KBM-7 (cell line): Measurements from ENCODE around the gene DIS3L2.
A peak's percentile ranks its signal among the peaks of the same experiment; 100 is the strongest.

ENCODE experiments used
- DNase-seq: peaks from one replicate; pipeline ENCODE4 v3.0.0-alpha.2; 2015
- in situ Hi-C: fragments of 300-500 bp; cut with MboI; formaldehyde crosslinking; loops from 2 replicates; pipeline ENCODE4 v1.14.3; 2020; ENCODE audit warnings: low sequenced_read_pairs, low pct_unique_long_range_greater_than_20kb, mixed read lengths

DIS3L2 gene, protein sequence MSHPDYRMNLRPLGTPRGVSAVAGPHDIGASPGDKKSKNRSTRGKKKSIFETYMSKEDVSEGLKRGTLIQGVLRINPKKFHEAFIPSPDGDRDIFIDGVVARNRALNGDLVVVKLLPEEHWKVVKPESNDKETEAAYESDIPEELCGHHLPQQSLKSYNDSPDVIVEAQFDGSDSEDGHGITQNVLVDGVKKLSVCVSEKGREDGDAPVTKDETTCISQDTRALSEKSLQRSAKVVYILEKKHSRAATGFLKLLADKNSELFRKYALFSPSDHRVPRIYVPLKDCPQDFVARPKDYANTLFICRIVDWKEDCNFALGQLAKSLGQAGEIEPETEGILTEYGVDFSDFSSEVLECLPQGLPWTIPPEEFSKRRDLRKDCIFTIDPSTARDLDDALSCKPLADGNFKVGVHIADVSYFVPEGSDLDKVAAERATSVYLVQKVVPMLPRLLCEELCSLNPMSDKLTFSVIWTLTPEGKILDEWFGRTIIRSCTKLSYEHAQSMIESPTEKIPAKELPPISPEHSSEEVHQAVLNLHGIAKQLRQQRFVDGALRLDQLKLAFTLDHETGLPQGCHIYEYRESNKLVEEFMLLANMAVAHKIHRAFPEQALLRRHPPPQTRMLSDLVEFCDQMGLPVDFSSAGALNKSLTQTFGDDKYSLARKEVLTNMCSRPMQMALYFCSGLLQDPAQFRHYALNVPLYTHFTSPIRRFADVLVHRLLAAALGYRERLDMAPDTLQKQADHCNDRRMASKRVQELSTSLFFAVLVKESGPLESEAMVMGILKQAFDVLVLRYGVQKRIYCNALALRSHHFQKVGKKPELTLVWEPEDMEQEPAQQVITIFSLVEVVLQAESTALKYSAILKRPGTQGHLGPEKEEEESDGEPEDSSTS

GRCh38 chr2:231961349-231962166 lies at the start of gene DIS3L2:
Gene DIS3L2, plus strand, starts transcription at chr2:231961713. Its CDS starts 53,215 bp downstream, at chr2:232014928.
- in situ Hi-C loops = no loop called here

GRCh38 chr2:231914077-231914690 lies 47.3 kb upstream of the DIS3L2 start:
- in situ Hi-C loops = loop anchor here (25.0 kb wide), 1 partner anchor 223 kb away; no protein-coding TSS in a partner anchor
- no peak for DNase-seq

More at GRCh38 chr2:231961349-231962166, at the start of gene DIS3L2:
- DNase-seq = peak; percentile 86

DNA sequence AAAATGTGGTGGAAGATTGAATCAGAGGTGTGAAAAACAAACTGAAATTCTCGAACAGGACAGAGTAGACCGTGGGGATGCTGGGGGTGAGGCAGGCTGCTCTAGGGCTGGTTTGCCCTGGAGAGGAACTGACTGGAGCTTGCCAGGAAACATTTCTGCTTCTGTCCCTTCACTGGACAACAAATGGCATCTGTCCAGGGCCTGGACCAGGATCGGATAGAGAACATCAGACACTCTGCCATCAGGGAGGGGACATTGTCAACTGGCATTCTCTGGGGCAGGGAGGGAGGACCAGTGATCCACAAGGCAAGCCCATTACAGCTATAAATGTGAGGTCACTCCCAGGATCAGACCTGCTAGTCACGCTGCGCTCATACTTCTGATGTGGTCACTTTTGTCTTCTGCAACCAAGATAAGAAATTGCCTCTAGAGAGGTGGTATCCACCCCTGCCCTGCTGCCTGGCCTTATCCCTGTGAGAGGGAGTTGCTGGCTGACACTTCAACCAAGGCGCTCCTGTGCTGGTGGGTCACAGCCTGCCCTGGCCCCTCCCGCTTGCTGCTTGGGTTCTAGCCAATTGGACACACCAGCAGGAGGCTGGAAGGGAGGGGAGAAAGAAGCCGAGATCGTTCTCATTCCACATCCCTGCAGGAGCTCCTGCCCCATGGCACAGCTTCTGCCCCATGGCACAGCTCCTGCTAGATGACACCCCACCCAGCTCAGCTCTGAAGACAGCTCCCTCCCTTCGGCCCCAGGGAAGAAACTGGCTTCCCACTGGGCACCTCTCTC lies 44.0 kb upstream of the DIS3L2 start:
- no peak for DNase-seq
- in situ Hi-C loops = loop anchor here (25.0 kb wide), 1 partner anchor 220 kb away; no protein-coding TSS in a partner anchor

DNA sequence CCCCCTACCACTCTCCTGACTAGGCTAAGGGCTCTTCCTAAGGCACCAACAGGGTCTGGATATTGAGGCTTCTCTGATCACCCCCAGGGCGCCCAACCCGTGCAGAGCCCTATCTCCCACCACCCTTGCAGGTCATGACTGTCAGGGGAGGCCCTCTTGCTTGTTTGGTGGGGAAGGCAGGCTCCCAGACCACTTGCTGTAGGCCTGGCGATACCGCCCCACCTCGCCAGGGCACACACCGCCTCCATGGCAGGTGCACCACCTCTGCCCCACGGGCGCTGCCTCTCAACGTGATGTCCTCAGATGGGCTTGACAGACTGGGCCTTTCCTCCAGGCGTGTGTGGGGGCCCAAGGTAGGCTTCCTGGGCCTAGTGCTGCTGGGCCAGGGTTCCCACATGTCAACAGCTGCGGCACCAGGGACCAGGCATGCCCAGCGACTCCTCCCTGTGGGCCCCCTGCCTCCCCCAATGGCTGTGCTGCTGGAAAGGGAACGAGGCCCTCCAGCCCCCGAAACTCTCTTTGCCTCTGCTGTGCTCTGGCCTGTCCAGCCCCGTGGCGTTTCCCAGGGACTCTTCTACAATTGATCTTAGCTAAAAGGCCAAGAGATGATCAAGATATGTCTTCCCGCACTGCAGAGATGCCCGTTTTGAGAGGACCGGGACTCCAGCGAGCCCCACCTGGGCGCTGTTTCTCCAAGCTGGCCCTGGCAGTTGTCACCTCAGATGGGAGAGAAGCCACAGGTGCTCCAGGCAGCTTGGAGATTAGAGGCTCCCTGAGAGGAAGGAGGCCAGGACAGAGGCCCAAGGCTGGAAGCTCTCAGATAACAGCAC lies 42.8 kb upstream of the DIS3L2 start:
- in situ Hi-C loops = loop anchor here (25.0 kb wide), 1 partner anchor 219 kb away; no protein-coding TSS in a partner anchor
- no peak for DNase-seq

DNA sequence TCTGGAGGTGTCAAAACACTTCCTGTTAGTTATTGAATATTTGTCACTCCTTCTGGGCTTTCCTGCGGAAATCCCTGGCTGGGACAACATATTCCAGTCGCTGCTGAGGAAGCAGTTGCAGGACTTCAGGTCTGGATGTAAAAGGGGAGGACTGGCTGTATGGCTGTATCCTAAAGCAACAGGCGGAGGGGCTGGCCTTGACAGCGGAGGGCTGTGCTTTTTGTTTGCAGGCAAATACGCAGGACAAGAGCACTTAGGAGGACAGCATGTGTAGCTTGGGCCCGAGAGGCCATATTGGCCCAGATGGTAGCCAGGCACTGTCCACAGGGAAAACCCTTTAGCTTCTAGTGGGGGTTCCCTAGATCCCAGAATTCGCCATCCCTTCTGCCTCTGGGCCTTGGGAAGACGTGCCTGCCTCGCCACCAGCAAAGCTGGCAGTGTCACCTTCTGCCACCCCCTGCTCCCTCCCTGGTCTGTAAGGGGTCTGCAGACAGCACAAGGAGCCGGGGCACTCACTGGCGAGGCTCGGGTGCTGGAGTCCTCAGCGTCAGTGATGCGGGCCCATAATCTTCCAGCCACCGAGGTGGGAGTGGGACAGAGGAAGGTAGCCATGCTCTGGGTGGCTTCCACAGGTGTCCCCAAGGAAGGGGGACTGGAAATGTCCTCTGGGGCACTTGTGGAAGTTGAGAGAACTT lies 42.0 kb upstream of the DIS3L2 start:
- in situ Hi-C loops = loop anchor here (25.0 kb wide), 1 partner anchor 218 kb away; no protein-coding TSS in a partner anchor
- no peak for DNase-seq

GRCh38 chr2:231920366-231920765 lies 41.1 kb upstream of the DIS3L2 start:
- in situ Hi-C loops = loop anchor here (25.0 kb wide), 1 partner anchor 217 kb away; no protein-coding TSS in a partner anchor
- DNase-seq = no peak

GRCh38 chr2:231920795-231921194 lies 40.7 kb upstream of the DIS3L2 start:
- no peak for DNase-seq
- in situ Hi-C loops = loop anchor here (25.0 kb wide), 1 partner anchor 217 kb away; no protein-coding TSS in a partner anchor

GRCh38 chr2:231922311-231923009 lies 39.1 kb upstream of the DIS3L2 start:
- in situ Hi-C loops = loop anchor here (25.0 kb wide), 1 partner anchor 215 kb away; no protein-coding TSS in a partner anchor
- no peak for DNase-seq

DNA sequence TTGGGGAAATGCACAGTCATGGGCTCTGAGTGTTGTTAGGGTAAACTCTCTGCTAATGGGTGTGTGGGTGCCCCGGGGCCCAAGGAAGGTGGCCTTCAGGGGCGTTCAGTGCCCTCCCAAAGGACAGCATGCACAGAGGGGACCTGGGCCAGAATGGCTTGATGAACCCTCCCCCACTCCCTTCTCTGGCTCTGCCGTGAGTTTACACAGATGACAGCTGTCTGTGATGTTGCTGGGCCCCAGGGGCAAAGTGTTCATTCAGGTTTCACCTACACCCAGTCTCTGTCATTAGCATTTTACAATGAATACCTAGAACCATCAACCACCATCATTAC lies 38.5 kb upstream of the DIS3L2 start:
- no peak for DNase-seq
- in situ Hi-C loops = loop anchor here (25.0 kb wide), 1 partner anchor 214 kb away; no protein-coding TSS in a partner anchor

DNA sequence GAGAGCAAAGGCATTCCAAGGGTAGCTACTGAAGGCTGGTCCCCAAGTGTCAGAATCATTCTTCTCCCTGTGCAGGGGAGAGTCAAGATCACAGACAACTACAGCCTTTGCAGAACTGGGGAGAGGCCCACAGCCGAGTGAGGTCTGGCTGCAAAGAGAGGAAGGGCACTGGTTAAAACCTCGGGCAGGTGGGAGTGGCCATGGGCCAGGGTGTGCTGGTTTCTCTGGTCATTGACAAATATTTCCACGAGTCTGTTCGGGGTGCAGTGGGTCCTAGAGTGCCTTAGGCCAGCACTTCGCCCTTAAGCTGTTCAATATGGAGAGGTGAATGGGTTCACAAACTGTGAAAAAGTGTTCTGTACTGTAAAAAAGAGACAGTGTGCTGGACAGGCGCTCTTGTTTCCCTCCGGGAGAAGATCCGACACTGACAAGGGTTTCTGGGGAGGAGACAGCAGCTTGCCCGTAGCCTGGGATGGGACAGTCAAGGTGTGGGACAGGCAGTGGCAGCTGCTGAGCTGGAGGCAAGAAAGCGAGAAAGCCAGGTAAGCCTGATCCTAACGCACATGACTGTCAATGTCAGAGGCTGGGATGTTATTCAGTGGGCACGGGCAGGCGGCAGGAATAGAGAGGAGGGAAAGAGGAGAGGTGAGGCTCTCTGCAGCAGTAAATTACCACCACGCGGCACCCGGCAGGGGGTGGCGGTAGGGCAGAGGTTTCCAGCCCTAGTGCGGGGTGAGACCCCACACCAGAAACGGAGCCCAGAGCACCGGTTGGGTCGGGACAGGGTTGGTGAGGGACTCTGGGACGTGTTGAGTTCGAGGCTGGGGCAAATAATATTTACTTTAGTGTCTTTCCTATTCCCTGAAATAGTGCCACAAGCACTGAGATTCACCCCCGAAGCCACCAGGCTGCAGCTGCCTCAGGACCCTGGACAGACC lies 37.3 kb upstream of the DIS3L2 start:
- in situ Hi-C loops = loop anchor here (25.0 kb wide), 1 partner anchor 213 kb away; no protein-coding TSS in a partner anchor
- no peak for DNase-seq

DNA sequence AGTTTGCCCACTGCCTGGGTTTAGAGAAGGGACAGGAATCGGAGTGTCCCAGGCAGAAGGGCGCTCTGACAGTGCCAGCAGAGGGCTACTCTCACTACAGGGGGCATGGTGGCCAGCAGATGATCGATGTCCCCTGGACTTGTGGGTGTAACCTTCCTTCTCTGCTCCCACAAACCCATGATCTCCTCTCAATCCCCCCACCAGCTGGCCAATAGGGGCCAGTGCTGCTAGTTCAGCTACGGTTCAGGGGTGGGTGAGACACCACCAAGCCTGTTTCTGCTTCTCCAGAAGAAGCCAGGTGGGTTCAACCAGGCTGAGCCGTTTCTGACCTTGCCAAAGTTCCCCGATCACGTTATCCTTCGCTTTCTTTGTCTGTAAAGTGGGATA lies 36.6 kb upstream of the DIS3L2 start:
- in situ Hi-C loops = loop anchor here (25.0 kb wide), 1 partner anchor 212 kb away; no protein-coding TSS in a partner anchor

GRCh38 chr2:231925303-231926179 lies 36.0 kb upstream of the DIS3L2 start:
- in situ Hi-C loops = no loop called here
- DNase-seq = peak; percentile 80

More for the DNA sequence above, 36.6 kb upstream of the DIS3L2 start:
- no peak for DNase-seq

GRCh38 chr2:231926180-231926741 lies 35.3 kb upstream of the DIS3L2 start, which contains the start of gene NPPC:
Gene NPPC, minus strand, starts transcription at chr2:231926396. Its CDS starts 147 bp downstream, at chr2:231926249.
- in situ Hi-C loops = no loop called here
- DNase-seq = peak; percentile 76
